Activated effector memory CD4-positive, alpha-beta T cell treated with Interleukin-2 at 50 U/mL for 16 hours (primary cell): ENCODE measurements around the gene PTGS1.
"Not testable (repeated sequence)": the region's sequence is repeated elsewhere in the genome, so short reads cannot be mapped to it uniquely, and the experiment has no call there.

Experiments
- DNase-seq: peaks from one replicate; pipeline ENCODE4 v3.0.0-alpha.2; 2020

Gene PTGS1

DNA sequence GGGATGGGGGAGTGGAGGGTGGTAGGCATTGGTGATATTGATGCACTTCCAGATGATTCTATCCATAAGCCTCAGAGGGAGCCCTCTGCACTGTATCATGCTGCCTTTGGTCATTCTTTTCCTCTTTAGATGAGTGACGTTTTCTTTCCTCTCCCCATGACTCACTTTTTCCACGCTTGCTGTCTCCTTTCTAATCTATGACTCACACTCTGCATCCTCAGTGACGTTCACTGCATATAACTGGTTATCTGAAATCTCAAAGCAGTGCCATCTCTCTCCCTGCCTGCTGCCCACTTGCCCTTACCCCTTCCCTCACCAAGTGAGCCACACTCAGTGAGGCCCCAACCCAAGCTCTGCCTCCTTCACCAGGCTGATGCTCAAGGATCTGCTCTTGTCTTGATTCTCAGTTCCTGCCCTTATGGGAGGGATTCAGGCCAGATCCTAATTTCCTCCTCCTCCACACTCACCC, 31.6 kb downstream of the PTGS1 start:
- no peak for DNase-seq

DNA sequence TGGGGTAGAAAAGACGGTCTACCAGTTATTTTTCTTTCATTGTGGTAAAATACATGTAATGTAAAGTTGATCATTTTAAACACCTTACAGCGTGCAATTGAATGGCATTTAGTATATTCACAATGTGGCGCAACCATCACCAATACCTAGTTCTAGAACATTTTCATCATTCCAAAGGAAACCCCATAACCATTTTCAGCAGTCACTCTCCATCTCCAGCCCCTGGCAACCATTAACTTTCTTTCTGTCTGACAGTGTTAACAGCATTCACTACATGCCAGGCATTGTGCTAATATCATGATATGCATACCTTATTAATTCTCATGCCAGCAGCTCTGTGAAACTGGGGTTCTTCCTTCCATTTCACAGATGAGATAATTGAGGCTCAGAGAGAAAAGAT, 32.0 kb downstream of the PTGS1 start:
- no peak for DNase-seq

DNA sequence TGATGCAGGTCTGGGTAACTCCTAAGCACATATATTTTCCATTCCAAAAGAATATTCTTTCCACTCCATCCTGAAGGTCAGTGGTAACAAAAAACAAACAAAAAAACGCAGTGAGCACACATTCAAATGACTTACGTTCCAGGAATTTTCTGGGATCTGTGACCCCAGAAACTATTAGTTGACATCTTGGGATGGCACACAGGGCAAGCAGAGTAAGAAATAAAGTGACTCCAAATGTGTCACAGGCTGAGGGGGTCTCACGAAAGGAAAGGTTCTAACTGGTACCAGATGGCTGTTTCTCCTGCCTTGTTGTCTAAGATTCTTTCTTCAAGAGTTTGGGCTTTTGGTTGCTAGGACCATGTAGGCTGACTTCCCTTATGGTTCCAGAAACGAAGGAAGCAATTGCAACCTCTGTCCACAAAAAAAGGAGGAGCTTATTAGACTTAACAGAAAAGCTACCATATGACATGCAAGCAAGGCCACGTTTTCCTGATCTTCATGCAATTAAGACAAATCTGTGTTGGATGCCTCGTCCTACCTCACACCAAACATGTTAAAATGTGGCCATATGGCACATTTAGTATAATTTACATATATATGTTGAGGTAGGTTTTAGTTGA, 32.7 kb downstream of the PTGS1 start:
- DNase-seq, result no peak

DNA sequence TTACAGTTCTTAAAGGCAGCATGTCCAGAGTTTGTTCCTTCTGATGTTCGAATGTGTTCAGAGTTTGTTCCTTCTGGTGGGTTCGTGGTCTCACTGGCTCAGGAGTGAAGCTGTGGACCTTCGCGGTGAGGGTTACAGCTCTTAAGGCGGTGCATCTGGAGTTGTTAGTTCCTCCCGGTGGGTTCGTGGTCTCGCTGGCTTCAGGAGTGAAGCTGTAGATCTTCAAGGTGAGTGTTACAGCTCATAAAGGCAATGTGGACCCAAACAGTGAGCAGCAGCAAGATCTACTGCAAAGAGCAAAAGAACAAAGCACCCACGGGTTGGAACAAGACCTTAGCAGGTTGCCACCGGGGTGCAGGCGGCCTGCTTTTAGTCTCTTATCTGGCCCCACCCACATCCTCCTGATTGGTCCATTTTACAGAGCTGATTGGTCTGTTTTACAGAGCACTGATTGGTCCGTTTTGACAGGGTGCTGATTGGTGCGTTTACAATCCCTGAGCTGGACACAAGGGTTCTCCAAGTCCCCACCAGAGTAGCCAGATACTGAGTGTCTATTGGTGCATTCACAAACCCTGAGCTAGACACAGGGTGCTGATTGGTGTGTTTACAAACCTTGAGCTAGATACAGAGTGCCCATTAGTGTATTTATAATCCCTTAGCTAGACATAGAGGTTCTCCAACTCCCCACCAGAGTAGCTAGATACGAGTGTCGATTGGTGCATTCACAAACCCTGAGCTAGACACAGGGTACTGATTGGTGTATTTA, 34.7 kb downstream of the PTGS1 start:
- not testable (repeated sequence) for DNase-seq

DNA sequence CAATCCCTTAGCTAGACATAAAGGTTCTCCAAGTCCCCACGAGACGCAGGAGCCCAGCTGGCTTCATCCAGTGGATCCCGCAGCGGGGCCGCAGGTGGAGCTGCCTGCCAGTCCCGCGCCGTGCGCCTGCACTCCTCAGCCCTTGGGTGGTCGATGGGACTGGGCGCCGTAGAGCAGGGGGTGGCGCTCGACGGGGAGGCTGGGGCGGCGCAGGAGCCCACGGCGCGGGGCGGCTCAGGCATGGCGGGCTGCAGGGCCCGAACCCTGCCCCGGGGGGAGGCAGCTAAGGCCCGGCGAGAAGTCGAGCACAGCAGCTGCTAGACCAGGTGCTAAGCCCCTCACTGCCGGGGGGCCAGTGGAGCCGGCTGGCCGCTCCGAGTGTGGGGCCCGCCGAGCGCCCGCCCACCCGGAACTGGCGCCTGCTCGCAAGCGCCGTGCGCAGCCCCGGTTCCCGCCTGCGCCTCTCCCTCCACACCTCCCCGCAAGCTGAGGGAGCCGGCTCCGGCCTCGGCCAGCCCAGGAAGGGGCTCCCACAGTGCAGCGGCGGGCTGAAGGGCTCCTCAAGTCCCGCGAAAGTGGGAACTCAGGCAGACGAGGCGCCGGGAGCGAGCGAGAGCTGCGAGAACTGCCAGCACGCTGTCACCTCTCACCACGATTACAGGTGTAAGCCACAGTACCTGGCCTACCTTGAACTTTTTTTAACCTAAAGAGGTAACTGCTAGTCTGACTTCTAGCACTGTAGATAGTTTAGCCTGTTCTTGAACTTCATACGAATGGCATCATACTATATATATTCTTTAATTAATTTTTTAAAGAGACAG, 35.5 kb downstream of the PTGS1 start:
- DNase-seq, result no peak

DNA sequence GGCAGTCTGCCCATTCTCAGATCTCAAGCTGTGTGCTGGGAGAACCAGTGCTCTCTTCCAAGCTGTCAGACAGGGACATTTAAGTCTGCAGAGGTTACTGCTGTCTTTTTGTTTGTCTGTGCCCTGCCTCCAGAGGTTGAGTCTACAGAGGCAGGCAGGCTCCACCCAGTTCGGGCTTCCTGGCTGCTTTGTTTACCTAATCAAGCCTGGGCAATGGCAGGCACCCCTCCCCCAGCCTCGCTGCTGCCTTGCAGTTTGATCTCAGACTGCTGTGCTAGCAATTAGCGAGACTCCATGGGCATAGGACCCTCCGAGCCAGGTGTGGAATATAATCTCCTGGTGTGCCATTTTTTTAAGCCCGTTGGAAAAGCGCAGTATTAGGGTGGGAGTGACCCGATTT, 43.3 kb downstream of the PTGS1 start:
- not testable (repeated sequence) for DNase-seq

DNA sequence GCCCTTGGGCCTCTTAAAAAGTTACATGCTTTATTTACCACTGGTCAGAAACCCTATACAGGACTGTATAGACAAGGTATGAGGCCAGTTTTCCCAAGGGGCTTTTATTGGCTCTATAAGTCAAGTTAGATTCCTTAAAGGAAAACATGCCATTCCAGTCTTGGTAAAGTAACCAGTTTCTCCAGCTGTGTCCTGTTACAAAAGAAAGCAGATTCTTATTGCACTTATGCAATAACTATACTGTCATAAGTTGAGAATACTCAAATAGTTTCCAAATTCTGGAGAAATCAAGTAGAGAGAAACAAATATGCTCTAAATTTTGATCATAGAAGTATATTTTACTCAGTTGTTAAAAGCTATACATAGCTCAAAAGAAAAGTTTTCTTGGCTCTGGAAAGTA, 47.2 kb downstream of the PTGS1 start:
- no peak for DNase-seq

DNA sequence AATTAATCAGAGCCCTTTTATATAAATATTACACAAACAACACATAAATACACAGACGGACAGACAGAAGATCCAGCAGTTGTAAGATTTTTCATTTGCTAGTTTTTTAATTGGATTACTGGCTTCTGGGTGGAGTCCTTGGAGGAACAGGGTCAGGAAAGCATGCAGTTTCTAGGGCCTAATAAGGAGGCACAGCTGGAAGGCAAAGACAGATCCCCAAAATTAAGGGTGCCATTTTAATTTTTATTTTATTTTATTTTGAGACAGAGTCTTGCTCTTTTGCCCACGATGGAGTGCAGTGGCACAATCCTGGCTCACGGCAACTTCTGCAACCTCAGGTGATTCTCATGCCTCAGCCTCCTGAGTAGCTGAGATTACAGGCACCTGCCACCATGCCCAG, 49.5 kb downstream of the PTGS1 start:
- DNase-seq, result no peak

DNA sequence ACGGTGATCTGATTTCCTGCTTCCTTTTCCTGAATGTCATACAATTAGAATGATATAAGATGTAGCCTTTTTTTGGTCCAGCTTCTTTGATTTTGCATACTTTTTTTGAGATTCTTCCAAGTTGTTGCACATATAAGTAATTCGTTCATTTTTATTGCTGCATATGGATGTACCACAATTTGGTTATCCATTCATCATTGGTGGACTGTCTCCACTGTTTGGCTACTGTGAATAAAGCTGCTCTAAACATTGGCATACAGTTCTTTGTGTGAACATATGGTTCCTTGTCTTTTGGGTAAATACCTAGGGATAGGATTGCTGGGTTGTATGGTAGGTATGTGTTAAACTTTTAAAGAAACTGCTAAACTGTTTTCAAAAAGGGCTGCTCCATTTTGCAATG, 54.3 kb downstream of the PTGS1 start:
- DNase-seq, result no peak

DNA sequence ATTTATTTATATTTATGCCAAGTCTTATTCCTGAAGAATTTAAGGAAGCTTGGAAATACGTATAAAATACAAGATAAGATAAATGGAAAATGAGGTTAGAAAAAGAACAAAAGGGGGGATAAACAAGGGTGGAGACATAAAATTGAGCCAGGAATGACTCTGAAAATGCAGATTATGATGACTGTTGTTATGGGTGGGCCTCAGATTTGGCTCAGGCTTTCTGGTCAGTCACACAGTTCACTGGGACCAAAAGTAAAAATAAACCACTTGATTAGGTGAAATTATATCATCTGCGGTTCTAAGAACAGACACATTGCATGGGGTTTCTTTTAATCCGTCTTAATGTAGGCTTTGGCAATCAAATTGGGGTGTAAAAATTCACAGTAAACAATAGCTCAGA, 55.9 kb downstream of the PTGS1 start:
- no peak for DNase-seq

DNA sequence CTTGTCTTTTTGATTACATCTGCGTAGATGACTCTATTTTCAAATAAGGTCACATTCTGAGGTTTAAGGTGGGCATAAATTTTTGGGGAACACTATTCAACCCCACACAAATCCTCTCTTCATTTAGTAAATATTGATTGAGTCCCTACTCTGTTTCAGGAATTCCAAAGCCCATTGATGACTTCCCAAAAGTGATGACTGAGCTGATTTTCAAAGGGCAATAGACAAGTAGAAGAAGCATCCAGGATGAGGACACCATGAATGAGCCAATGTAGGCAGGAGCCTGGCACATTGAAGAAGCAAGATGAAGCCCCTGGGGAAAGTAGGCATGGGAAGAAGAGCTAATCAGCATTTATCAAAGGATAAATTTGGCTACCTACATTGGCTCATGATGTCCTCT, 71.7 kb downstream of the PTGS1 start:
- DNase-seq, result no peak

DNA sequence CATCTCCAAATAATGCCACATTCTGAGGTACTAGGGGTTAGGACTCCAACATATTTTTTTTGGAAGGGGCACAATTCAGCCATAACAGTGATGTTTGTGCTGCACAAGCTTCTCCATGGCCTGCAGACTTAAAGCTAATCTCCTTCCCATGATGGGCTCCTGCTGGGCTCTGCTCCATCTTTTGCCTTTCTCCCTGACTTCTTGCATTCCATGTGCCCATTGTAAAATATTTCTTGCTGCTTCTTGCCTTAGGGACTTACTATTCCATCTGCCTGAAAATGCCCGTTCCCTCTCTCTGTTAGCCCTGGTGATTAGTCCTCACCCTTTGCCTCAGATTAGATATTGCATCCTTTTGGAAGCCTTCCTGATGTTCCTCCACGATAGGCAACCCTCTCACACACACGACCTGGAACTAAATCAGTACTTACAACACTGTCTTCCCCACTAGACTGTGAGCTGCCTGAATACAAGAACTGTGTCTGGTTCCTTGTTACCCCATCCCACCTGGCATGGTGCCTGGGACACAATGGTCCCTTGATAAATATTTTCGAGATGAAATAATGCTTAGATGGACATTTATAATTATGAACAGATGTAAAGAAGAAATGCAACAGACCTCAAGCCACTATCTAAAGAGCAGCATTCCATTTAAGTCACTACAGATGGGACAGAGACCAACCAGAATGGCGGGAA, 73.4 kb downstream of the PTGS1 start:
- no peak for DNase-seq
